Panc1 (cell line): ENCODE data around the gene RESF1.

Experiments used
- POLR2AphosphoS5 ChIP-seq: IDR thresholded peaks from 2 replicates; pipeline ENCODE4 v1.6.1; 2012; ENCODE audit warnings: mild to moderate bottlenecking, low read depth, low read length, moderate library complexity
- SIN3A ChIP-seq: IDR thresholded peaks from 2 replicates; pipeline ENCODE4 v1.6.1; 2012; ENCODE audit warnings: low read depth, mild to moderate bottlenecking, low read length, moderate library complexity, borderline replicate concordance; ENCODE audit not compliant: insufficient read depth
- TCF7L2 ChIP-seq: IDR thresholded peaks from 2 replicates; pipeline ENCODE4 v1.6.1; 2011; ENCODE audit warnings: mild to moderate bottlenecking, low read depth, low read length, inconsistent platforms
- TF ChIP-seq, protein P1 (sequence below): fragments of 450-650 bp; IDR thresholded peaks from 2 replicates; pipeline ENCODE4 v1.5.1; 2017; ENCODE audit warnings: mild to moderate bottlenecking
- TF ChIP-seq, protein P2 (sequence below), 2 experiments: IDR thresholded peaks; 2 replicates each; pipeline ENCODE4 v1.6.1; 2011 to 2012; ENCODE audit warnings: low read depth in 2 of 2, control low read depth in 1 of 2, low read length in 1 of 2, mild to moderate bottlenecking in 1 of 2, moderate library complexity in 1 of 2; ENCODE audit not compliant: insufficient read depth in 1 of 2

DNA sequence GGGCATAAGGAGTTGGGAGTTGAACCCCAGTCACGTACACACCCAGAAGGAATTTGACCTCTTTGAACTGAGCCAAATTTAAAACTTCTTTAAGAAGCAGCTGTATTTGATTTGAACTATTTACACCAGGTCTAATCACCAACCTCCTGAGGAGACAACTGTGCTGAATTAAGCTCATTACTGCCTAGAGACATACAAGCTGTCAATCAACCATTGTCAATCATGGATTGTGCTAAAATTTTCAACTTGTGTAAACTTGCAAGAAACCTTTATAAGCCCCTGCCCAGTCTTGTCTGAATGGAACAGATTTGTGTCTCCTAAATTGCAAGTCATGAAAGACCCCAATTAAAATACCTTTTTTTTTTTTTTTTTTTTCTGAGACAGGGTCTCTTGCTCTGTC, 44.3 kb upstream of the RESF1 start:
- TF ChIP-seq SIN3A, result no peak
- no peak for TF ChIP-seq POLR2AphosphoS5
- TF ChIP-seq, protein P1, sequence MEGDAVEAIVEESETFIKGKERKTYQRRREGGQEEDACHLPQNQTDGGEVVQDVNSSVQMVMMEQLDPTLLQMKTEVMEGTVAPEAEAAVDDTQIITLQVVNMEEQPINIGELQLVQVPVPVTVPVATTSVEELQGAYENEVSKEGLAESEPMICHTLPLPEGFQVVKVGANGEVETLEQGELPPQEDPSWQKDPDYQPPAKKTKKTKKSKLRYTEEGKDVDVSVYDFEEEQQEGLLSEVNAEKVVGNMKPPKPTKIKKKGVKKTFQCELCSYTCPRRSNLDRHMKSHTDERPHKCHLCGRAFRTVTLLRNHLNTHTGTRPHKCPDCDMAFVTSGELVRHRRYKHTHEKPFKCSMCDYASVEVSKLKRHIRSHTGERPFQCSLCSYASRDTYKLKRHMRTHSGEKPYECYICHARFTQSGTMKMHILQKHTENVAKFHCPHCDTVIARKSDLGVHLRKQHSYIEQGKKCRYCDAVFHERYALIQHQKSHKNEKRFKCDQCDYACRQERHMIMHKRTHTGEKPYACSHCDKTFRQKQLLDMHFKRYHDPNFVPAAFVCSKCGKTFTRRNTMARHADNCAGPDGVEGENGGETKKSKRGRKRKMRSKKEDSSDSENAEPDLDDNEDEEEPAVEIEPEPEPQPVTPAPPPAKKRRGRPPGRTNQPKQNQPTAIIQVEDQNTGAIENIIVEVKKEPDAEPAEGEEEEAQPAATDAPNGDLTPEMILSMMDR, result no peak
- TF ChIP-seq TCF7L2, result no peak
- TF ChIP-seq, protein P2, sequence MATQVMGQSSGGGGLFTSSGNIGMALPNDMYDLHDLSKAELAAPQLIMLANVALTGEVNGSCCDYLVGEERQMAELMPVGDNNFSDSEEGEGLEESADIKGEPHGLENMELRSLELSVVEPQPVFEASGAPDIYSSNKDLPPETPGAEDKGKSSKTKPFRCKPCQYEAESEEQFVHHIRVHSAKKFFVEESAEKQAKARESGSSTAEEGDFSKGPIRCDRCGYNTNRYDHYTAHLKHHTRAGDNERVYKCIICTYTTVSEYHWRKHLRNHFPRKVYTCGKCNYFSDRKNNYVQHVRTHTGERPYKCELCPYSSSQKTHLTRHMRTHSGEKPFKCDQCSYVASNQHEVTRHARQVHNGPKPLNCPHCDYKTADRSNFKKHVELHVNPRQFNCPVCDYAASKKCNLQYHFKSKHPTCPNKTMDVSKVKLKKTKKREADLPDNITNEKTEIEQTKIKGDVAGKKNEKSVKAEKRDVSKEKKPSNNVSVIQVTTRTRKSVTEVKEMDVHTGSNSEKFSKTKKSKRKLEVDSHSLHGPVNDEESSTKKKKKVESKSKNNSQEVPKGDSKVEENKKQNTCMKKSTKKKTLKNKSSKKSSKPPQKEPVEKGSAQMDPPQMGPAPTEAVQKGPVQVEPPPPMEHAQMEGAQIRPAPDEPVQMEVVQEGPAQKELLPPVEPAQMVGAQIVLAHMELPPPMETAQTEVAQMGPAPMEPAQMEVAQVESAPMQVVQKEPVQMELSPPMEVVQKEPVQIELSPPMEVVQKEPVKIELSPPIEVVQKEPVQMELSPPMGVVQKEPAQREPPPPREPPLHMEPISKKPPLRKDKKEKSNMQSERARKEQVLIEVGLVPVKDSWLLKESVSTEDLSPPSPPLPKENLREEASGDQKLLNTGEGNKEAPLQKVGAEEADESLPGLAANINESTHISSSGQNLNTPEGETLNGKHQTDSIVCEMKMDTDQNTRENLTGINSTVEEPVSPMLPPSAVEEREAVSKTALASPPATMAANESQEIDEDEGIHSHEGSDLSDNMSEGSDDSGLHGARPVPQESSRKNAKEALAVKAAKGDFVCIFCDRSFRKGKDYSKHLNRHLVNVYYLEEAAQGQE (IDR thresholded peaks at IDR 0.05; ENCODE audit: insufficient read depth in 1 of 2, low read depth in 2 of 2, low read length in 1 of 2), result no peak
